HG03060 (cell line): ENCODE results near the gene DIP2A.

ENCODE experiments used
- ATAC-seq: cut with Tn5 transposase; IDR thresholded peaks from one replicate; pipeline ENCODE4 v1.9.1; 2021; ENCODE audit warnings: low read depth, moderate number of reproducible peaks; ENCODE audit not compliant: unreplicated experiment

The DIP2A gene

GRCh38 chr21:46458315-46459023, at the start of gene DIP2A:
Gene DIP2A, plus strand, starts transcription at chr21:46458891. Its CDS starts 241 bp downstream, at chr21:46459132.
- ATAC-seq = peak; percentile 76

- no peak for ATAC-seq
Observed at GRCh38 chr21:46409641-46410406, 48.9 kb upstream of the DIP2A start.

GRCh38 chr21:46410516-46410915, 48.2 kb upstream of the DIP2A start:
- ATAC-seq = no peak

- no peak for ATAC-seq
Observed at GRCh38 chr21:46411236-46411635, 47.5 kb upstream of the DIP2A start.

- ATAC-seq = no peak
Observed at GRCh38 chr21:46411691-46412090, 47.0 kb upstream of the DIP2A start.

GRCh38 chr21:46412521-46413364, 45.9 kb upstream of the DIP2A start:
- no peak for ATAC-seq

GRCh38 chr21:46413365-46413696, 45.4 kb upstream of the DIP2A start:
- no peak for ATAC-seq

- no peak for ATAC-seq
Observed at GRCh38 chr21:46414965-46415275, 43.8 kb upstream of the DIP2A start.

GRCh38 chr21:46416551-46416950, 42.1 kb upstream of the DIP2A start:
- ATAC-seq = no peak

- no peak for ATAC-seq
Observed at GRCh38 chr21:46418265-46418946, 40.3 kb upstream of the DIP2A start.

GRCh38 chr21:46420241-46421190, 38.2 kb upstream of the DIP2A start:
- ATAC-seq = no peak

- no peak for ATAC-seq
Observed at GRCh38 chr21:46421191-46421750, 37.4 kb upstream of the DIP2A start.

- no peak for ATAC-seq
Observed at GRCh38 chr21:46421756-46422555, 36.7 kb upstream of the DIP2A start.

GRCh38 chr21:46422636-46423241, 36.0 kb upstream of the DIP2A start:
- no peak for ATAC-seq

- no peak for ATAC-seq
Observed at GRCh38 chr21:46423546-46424038, 35.1 kb upstream of the DIP2A start.

GRCh38 chr21:46424039-46424591, 34.6 kb upstream of the DIP2A start:
- no peak for ATAC-seq

- ATAC-seq = no peak
Observed at GRCh38 chr21:46424621-46425020, 34.1 kb upstream of the DIP2A start.

GRCh38 chr21:46425041-46425440, 33.6 kb upstream of the DIP2A start:
- ATAC-seq = no peak
